HG03565 (cell line): ENCODE results near the gene ARPC4.
"Not testable (repeated sequence)": the region's sequence is repeated elsewhere in the genome, so short reads cannot be mapped to it uniquely, and the experiment has no call there.

Source experiments
- ATAC-seq: cut with Tn5 transposase; IDR thresholded peaks from one replicate; pipeline ENCODE4 v1.9.1; 2021; ENCODE audit warnings: mild to moderate bottlenecking, moderate library complexity; ENCODE audit not compliant: unreplicated experiment

The ARPC4 gene

DNA sequence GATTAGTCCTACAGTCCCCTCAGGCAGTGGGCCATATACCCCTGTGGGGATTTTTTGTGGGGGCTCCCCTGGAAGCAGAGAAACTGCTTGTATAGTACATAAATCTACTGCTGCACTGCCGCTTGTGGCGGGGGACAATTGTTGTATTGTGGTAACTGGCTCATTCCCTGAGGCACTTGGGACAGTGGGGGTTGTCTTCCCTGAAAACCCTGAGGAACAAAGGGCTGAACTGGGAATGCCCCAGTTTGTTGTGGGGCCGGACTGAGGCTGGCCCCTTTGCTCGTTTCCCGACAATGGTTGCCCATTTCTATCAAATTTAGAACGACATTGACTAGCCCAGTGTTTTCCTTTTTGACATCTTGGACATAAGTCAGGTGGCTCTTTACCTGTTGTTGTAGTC lies 58.5 kb downstream of the ARPC4 start:
- ATAC-seq = not testable (repeated sequence)

DNA sequence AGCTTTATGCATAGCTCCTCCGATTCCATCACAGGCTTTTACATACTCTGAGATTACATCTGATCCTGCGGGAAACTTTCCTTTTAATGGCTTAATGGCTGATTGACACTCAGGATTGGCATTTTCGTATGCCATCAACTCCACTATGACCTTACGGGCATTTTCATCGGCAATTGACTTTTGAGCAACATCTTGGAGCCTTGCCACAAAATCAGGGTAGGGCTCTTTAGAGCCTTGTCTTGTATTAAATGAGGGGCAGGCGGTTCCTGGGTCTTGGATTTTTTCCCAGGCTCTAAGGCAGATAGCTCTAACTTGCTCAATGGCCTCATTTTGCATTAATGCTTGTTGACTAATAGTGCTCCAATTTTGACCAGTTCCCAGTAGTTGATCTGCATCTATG lies 59.0 kb downstream of the ARPC4 start:
- ATAC-seq = not testable (repeated sequence)

DNA sequence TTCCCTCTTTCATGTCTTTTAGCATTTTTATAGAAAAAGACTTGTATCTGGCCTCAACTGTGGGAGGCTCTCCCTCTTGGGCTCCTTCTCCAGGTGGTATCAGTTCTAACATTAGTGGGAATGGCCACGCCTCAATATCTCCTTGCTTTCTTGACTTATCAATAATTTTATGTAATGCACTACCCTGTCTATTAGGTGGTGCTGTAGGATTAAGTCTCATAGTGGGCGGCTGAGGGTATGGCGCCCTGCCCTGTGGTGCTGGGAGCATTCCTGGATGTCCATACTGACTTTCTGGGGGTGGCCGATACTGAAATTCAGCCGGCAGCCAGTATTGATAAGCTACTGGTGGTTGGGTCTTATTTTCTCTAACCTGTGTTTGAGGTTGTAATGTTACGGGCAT lies 59.6 kb downstream of the ARPC4 start:
- no peak for ATAC-seq

DNA sequence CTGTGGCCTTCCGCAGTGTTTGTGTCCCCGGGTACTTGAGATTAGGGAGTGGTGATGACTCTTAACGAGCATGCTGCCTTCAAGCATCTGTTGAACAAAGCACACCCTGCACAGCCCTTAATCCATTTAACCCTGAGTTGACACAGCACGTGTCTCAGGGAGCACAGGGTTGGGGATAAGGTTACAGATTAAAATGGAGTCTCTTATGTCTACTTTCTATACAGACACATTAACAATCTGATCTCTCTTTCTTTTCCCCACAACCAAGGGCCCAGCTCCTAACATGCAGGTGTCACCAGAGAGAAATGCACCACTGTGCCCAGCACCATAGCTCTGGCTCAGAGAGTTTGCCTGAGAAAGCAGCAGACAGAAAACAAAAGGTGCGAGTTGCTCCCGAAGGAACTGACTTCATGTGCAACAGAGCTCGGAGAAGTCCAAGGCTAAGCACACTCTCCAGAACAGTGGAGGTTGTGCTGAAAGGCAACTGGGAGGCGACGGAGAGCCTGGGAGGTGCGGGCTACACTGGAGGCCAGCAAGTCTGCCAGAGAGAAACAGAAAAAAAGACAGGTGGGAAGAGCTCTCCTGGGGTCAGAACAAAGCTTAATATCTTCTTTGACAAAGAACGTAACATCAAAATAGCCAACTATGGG lies 61.5 kb downstream of the ARPC4 start:
- ATAC-seq = not testable (repeated sequence)

DNA sequence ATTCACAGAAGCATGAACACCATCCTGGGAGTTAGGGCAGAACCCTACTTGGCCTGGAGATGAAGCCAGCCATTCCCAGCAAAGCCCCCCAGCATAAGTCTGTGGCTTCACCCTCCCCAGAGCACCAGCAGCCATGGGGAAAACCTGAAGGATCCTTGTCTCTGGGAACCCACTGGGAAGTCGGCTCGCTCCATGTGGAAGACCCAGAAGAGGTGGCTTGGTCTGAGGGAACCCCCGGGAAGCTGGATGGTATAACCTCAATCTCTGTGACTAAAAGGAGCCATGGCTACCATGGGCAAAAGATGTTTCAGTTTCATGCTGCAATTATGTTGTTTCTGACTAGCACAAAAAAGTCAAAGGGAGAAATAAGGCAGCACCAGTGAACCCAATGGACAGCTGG lies 62.7 kb downstream of the ARPC4 start:
- no peak for ATAC-seq
